Smooth muscle cell (in vitro differentiated cells): ENCODE measurements around the gene RALBP1. TPM values are rescaled to one million over a fixed set of nuclear protein-coding genes. Genes with fewer than 3 reads are reported as not detected.

Experiments
- DNase-seq: peaks from one replicate; lab custom pipeline; 2025; ENCODE audit not compliant: unreplicated experiment; lab: John Stamatoyannopoulos, UW
- H2AFZ ChIP-seq: fragments of 200-600 bp; sonication (generic); 2 replicates; pipeline ENCODE4 v1.6.0; 2016; ENCODE audit warnings: antibody characterized with exemption, low read depth, mild to moderate bottlenecking
- H3F3A ChIP-seq: fragments of 200-600 bp; sonication (generic); 2 replicates; pipeline ENCODE4 v1.6.0; 2017; ENCODE audit warnings: antibody characterized with exemption, low read depth
- H3K27ac ChIP-seq: fragments of 200-600 bp; sonication (generic); 2 replicates; pipeline ENCODE4 v1.5.1; 2016; ENCODE audit warnings: low read depth, mild to moderate bottlenecking
- H3K27me3 ChIP-seq: fragments of 200-600 bp; sonication (generic); 2 replicates; pipeline ENCODE4 v1.6.1; 2016; ENCODE audit warnings: low read depth, mild to moderate bottlenecking
- H3K36me3 ChIP-seq: fragments of 200-600 bp; sonication (generic); 2 replicates; pipeline ENCODE4 v1.5.1; 2016; ENCODE audit warnings: low read depth
- H3K4me1 ChIP-seq: fragments of 200-600 bp; sonication (generic); 2 replicates; pipeline ENCODE4 v1.5.1; 2016; ENCODE audit warnings: low read depth
- H3K4me2 ChIP-seq: fragments of 200-600 bp; sonication (generic); 2 replicates; pipeline ENCODE4 v1.6.0; 2016; ENCODE audit warnings: mild to moderate bottlenecking
- H3K4me3 ChIP-seq: fragments of 200-600 bp; sonication (generic); 2 replicates; pipeline ENCODE4 v1.5.1; 2016; ENCODE audit warnings: mild to moderate bottlenecking
- H3K79me2 ChIP-seq: fragments of 200-600 bp; sonication (generic); 2 replicates; pipeline ENCODE4 v1.6.0; 2016; ENCODE audit warnings: low read depth, mild to moderate bottlenecking
- H3K9ac ChIP-seq: fragments of 200-600 bp; sonication (generic); 2 replicates; pipeline ENCODE4 v1.6.0; 2016; ENCODE audit warnings: low read depth
- H3K9me3 ChIP-seq: fragments of 200-600 bp; sonication (generic); replicated peaks from 2 replicates; pipeline ENCODE4 v1.5.1; 2016; ENCODE audit warnings: low read depth
- H4K20me1 ChIP-seq: fragments of 200-600 bp; sonication (generic); 2 replicates; pipeline ENCODE4 v1.6.0; 2016; ENCODE audit warnings: low read depth
- WGBS: methylation state at CpG from one replicate; pipeline ENCODE4 v1.1.7; 2016; ENCODE audit warnings: low lambda C conversion rate; 5-methylcytosine and 5-hydroxymethylcytosine counted together
- polyA plus RNA-seq: library from polyadenylated mRNA; unstranded; fragments of >200 nt; fragmentation: Nextera tagmentation; extraction: Ambion mirVana; gene quantifications from 2 replicates; pipeline ENCODE4 v1.2.1, GENCODE V29; 2016
- total RNA-seq: library from RNA; depleted of rRNA; stranded (reverse); fragments of >200 nt; gene quantifications from 2 replicates; pipeline ENCODE4 v1.2.3, GENCODE V29; 2014
- TF ChIP-seq, protein P1 (sequence below): fragments of 200-600 bp; sonication (generic); IDR thresholded peaks from 2 replicates; pipeline ENCODE4 v1.5.1; 2017; ENCODE audit warnings: borderline replicate concordance, mild to moderate bottlenecking, antibody characterized with exemption; ENCODE audit not compliant: insufficient read depth, poor library complexity, severe bottlenecking

Gene RALBP1
- total and polyA plus RNA-seq, 2 experiments from 2014 or later, result 33.3 to 33.6 TPM

- WGBS, result 80% methylated on average over 5 of the region's 5 CpGs
- H3K27ac ChIP-seq, result peak overlapping the region; percentile 34
- TF ChIP-seq, protein P1, sequence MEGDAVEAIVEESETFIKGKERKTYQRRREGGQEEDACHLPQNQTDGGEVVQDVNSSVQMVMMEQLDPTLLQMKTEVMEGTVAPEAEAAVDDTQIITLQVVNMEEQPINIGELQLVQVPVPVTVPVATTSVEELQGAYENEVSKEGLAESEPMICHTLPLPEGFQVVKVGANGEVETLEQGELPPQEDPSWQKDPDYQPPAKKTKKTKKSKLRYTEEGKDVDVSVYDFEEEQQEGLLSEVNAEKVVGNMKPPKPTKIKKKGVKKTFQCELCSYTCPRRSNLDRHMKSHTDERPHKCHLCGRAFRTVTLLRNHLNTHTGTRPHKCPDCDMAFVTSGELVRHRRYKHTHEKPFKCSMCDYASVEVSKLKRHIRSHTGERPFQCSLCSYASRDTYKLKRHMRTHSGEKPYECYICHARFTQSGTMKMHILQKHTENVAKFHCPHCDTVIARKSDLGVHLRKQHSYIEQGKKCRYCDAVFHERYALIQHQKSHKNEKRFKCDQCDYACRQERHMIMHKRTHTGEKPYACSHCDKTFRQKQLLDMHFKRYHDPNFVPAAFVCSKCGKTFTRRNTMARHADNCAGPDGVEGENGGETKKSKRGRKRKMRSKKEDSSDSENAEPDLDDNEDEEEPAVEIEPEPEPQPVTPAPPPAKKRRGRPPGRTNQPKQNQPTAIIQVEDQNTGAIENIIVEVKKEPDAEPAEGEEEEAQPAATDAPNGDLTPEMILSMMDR, result no peak
- peak overlapping the region; percentile 35 for H2AFZ ChIP-seq
- H3K36me3 ChIP-seq, result no peaks in the 10 kb centered on the region
- H3K9ac ChIP-seq, result no peak overlapping the region
- no peaks in the 10 kb centered on the region for H4K20me1 ChIP-seq
- H3K9me3 ChIP-seq, result no peaks in the 10 kb centered on the region
- DNase-seq, result no peak
- peaks cover 33% of the 10 kb centered on the region for H3K4me1 ChIP-seq
- no peak overlapping the region for H3K4me3 ChIP-seq
- no peaks in the 10 kb centered on the region for H3K79me2 ChIP-seq
- no peak overlapping the region for H3K4me2 ChIP-seq
- no peaks in the 10 kb centered on the region for H3K27me3 ChIP-seq
- H3F3A ChIP-seq, result no peaks in the 10 kb centered on the region
These were observed 38.9 kb upstream of the RALBP1 start for GRCh38 chr18:9436206-9436929.

- no peaks in the 10 kb centered on the region for H3K27me3 ChIP-seq
- peaks cover 33% of the 10 kb centered on the region for H3K4me1 ChIP-seq
- no peak for DNase-seq
- no peak overlapping the region for H3K9ac ChIP-seq
- no peaks in the 10 kb centered on the region for H4K20me1 ChIP-seq
- WGBS, result 36% methylated on average over 5 of the region's 5 CpGs
- H3K4me2 ChIP-seq, result peak overlapping the region; percentile 25
- no peaks in the 10 kb centered on the region for H3K36me3 ChIP-seq
- no peak overlapping the region for H3K4me3 ChIP-seq
- no peaks in the 10 kb centered on the region for H3F3A ChIP-seq
- H2AFZ ChIP-seq, result peak overlapping the region; percentile 35
- peak overlapping the region; percentile 34 for H3K27ac ChIP-seq
- TF ChIP-seq, protein P1, result no peak
- no peaks in the 10 kb centered on the region for H3K9me3 ChIP-seq
- no peaks in the 10 kb centered on the region for H3K79me2 ChIP-seq
These were observed 38.3 kb upstream of the RALBP1 start for GRCh38 chr18:9437021-9437437.

DNA sequence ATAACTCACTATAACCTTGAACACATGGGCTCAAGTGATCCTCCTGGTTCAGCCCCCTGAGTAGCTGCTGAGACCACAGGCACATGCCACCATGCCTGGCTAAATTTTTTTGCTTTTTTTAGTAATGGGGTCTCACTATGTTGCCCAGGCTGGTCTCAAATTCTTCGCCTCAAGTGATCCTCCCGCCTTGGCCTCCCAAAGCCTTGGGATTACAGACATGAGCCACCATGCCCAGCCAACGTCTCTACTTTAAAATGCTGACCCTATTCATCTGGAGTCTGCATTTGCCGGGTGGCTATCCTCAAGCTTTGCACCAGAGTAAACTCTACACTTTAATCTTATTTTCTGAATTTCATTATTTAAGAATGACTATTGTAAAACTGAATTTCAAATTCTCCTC, 37.6 kb upstream of the RALBP1 start:
- H2AFZ ChIP-seq, result no peak overlapping the region
- 97% methylated on average over 4 of the region's 4 CpGs for WGBS

More for the DNA sequence above, 37.6 kb upstream of the RALBP1 start:
- DNase-seq, result no peak
- Histone ChIP-seq H3K27me3 (no peaks in the 10 kb centered on the region), H3K9ac (no peak overlapping the region), H3F3A (no peaks in the 10 kb centered on the region), H3K9me3 (no peaks in the 10 kb centered on the region), H3K79me2 (no peaks in the 10 kb centered on the region), H3K36me3 (no peaks in the 10 kb centered on the region), H3K4me3 (no peak overlapping the region), H3K4me1 (peaks cover 33% of the 10 kb centered on the region), H4K20me1 (no peaks in the 10 kb centered on the region), H3K27ac (peak overlapping the region; percentile 34), H3K4me2 (no peak overlapping the region)
- TF ChIP-seq, protein P1, result no peak
